Stimulated activated CD4-positive, alpha-beta T cell treated with anti-CD3 and anti-CD28 coated beads, TNF-alpha, amount 100 ng/mL, for 1 hour (primary cell): ENCODE results near the gene SBDS.
A peak's percentile ranks its signal among the peaks of the same experiment; 100 is the strongest.
"Not testable (repeated sequence)": the region's sequence is repeated elsewhere in the genome, so short reads cannot be mapped to it uniquely, and the experiment has no call there.

Experiments
- DNase-seq, 3 donors: peaks; one replicate each; pipeline ENCODE4 v3.0.0-alpha.2; 2020; ENCODE audit warnings: low read depth in 3 of 3, low spot score in 1 of 3

Gene SBDS

DNA sequence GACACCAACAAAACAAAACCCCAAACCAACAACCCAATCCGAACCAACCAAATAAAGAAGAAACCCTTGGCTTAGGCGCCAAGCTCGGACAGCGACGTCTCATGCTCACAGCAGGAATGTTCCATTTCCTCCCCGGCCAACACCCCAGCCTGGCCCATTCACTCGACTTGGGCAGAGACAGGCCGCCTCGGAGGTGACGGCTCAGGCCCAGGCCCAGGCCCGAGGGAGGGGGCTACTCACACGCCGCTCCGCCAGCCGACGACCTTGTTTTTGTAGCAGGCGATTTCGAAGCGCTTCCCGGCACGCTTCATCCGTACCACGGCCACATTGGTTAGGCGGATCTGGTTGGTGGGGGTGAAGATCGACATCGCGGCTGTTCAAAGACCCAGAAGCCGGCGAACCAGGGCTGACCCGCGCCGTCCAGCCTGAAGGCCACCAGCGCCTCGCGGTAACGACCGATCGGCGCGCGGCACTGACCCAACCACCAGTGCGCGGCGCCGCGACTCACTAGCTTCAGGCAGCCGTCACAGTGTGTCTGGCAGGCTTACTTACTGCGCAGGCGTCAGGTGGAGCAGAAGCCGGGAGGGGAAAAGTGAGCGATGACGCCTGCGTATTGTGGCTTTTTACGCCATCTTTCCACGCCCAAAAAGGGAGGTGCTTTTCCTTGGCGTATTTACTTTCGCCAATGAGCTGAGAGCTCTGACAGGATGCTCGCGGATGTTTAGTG, at the start of gene SBDS:
Gene SBDS, minus strand, starts transcription at position 537 of the 727 bp plus-strand sequence. Its CDS starts 169 bp downstream, at position 368.
- DNase-seq, result peak; percentile 71 to 87 (median 83)

DNA sequence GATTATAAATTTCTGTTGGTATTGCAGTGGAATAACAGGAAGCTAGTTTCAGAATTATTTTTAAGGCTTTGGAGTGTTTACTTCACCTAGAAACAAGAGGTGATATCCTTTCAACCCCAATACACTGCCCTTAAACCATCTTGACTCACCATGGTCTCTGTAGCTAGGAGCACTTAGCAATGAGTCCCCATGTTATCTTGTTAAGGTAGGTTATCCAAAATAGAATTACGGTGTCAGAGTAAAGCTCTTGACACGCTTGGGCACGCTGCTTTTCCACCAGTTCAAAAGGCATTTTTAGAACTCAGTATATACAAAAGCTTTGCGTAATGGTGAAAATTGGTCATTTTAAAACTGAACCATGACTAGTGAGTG, 48.2 kb upstream of the SBDS start:
- DNase-seq, result not testable (repeated sequence)

DNA sequence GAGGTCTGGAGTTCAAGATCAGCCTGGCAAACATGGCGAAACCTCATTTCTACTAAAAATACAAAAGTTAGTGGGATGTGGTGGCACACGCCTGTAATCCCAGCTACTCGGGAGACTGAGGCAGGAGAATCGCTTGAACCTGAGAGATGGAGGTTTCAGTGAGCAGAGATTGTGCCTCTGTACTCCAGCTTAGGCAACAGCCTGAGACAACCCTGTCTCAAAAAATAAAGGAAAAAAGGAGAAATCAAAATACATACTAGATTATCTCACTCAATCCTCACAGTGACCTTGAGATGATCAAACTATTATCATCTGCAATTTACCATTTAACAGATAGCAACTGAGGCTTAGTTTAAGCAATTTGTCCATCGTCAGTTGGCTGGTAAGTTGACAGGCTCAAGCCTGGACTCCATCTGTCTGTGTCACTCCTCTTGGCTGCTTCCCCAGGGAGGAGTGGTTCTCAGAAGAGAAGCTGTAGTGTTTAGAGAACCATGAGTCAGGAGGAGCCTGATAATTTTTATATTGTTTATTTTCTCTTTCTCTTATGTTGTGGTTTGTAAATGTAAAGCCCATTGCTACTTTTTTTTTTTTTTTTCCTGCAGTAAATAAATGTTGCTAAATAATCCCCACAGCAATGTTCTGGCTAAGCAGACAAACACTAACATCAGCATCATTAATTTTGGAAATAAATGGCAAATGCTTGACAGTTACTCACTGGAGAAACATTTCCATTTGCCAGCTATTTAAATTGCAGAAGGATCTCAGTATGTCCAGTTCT, 47.6 kb upstream of the SBDS start:
- not testable (repeated sequence) for DNase-seq

- not testable (repeated sequence) for DNase-seq
Measured at GRCh38 chr7:67040832-67041231, 45.4 kb upstream of the SBDS start.

GRCh38 chr7:67036432-67037395, 41.3 kb upstream of the SBDS start:
- not testable (repeated sequence) for DNase-seq

DNA sequence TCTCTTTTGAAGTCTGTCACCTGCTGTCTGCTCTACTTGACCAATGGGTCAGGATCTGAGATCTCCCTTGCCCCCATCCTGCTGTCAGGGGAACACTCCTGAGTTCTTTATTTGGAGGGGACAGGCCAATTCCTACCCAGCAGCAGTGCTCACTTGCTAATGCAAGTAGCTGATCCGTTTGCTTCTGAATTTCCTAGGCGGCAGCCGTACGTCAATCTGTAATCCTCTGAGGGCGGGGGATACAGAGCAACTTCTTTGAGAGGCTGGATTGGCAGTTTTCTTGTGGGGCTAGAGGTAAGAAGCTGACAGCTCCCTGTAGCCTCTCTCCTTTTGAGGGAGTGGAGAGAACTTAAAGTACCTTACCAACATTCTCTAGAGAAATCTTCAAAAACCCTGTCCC, 37.9 kb upstream of the SBDS start:
- no peak for DNase-seq

DNA sequence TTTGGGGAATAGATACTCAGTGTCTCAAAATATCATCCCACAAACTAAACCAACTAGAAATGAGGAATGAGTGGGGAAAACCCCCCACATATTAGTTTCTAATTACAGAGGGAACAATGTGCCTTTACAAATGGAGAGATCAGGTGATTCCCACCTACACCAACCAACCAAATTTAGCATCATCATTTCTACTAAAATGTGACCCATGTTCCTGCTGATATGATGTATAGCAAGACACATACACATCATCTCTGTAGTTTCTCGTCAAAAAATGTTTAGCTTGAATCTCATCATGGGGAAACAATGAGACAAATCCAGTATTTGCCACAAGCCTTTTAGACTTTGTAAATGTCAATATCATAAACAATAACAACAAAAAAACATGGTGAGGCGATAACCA, 36.3 kb upstream of the SBDS start:
- DNase-seq, result not testable (repeated sequence)

- not testable (repeated sequence) for DNase-seq
Measured at GRCh38 chr7:67025459-67025858, 30.1 kb upstream of the SBDS start.

- DNase-seq, result no peak
Measured at GRCh38 chr7:67022511-67022910, 27.1 kb upstream of the SBDS start.

GRCh38 chr7:67021260-67021659, 25.9 kb upstream of the SBDS start:
- DNase-seq, result no peak

DNA sequence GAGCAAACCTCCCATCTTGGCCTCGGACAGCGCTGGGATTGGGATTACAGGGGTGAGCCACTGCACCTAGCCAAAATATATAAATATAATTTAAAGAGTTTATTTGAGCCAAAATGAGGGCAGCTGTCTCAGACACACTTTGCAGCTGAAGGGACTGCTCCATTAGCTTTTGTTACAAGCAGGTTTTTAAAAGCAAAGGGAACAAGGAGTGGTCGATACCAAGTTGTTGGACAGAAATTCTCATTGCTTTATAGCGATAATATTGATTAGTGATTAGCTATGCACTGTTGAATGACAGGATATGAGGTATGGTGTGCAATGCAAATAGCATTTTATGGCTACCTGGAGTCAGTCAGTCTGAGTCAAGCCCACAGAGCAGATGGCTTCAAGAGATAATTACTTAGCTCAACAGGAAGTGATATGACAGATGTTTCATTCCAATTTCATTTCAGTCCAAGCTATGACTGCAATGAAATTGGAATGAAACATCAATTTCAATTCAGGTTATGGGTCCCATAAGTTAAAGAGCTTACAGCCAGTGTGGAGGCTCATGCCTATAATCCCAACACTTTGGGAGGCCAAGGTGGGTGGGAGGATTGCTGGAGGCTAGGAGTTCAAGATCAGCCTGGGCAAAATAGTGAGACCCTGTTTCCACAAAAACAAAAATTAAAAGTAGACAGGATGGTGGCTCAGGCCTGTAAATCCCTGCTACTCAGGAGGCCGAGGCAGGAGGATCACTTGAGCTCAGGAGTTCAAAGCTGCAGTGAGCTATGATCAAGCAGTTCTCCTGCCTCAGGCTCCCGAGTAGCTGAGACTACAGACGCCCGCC, 24.4 kb upstream of the SBDS start:
- no peak for DNase-seq

DNA sequence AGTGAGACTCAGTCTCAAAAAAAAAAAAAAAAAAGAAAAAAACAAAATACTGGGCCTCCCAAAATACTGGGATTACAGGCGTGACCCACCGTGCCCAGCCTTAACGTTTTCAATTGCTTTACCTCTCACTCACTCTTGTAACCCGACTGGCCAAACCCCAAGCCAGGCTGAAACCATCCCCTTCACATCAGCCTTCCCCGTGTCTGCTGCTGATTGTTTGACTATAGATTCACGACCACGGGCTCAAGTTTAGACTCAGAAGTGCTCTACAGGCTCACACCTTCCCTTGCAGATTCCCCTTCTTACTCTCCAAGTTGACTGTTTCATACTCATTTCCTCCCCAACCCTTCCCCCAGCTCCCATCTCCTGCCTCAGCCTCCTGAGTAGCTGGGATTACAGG, 23.6 kb upstream of the SBDS start:
- DNase-seq, result no peak

DNA sequence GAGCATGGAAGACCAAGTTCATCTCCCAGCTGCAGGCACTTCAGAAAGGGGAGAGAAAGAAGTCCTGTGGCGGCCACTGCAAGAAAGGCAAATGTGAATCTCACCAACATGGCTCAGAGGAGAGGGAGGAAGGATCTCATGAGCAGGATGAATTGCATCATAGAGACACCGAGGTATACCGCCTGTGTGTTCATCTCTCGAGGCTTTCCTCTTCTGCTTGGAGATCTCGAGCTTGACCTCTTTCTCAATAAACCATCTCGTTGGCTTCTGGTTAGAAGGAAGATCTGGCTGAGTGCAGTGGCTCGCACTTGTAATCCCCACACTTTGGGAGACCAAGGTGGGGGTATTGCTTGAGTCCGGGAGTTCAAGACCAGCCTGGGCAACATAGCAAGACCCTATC, 22.6 kb upstream of the SBDS start:
- not testable (repeated sequence) for DNase-seq

- DNase-seq, result not testable (repeated sequence)
Measured at GRCh38 chr7:67014076-67014622, 18.8 kb upstream of the SBDS start.

- not testable (repeated sequence) for DNase-seq
Measured at GRCh38 chr7:67009677-67010076, 14.3 kb upstream of the SBDS start.

DNA sequence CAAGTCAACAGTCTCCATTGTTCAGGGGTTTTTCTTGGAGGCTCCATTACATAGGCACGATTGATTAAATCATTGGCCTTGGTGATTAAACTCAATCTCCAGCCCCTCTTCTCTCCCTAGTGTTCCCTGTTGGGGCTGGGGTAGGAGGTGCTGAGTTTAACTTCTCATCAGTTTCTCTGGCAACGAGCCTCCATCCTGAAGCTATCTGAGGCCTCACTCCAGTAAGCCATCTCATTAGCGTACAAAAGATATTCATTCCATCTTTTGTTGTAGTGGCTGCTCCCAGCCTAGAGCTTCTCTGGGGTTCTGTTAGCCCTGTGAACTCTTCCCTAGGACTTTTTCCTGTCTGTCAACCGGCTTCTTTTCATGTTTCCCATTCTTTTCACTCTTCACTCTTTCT, 12.9 kb upstream of the SBDS start:
- no peak for DNase-seq

DNA sequence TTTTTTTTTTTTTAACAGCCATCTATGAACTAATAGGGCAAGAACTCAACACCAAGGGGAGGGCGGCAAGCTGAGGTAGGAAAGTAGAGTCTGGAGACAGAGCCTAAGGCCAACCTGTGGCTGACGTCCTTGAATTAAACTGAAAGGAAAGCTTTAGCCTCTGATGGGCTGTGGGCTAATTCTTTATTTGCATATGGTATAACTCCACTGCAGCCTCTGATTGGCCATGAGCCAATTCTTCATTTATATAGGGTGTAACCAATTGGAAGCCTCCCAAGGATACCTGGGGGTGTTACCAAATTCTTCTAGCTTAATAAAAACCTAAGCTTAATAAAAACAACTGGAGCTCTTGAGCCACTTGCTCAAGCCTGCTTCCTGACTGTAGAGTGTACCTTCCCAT, 11.6 kb upstream of the SBDS start:
- no peak for DNase-seq

DNA sequence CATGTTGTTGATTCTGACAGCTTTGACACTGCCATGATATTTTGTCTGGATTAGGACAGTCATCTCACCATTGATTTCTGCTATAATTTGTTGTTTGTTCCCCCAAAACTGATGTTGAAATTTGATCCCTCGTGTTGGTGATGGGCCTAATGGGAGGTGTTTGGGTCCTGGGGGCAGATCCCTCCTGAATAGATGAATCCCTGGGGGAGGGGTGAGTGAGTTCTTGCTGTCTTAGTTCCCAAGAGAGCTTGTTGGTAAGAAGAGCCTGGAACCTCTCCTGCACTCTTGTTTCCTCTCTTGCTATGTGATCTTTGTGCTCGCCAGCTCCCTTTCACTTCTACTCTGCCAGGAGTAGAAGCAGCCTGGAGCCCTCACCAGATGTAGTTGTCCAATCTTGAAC, 8.8 kb upstream of the SBDS start:
- not testable (repeated sequence) for DNase-seq

DNA sequence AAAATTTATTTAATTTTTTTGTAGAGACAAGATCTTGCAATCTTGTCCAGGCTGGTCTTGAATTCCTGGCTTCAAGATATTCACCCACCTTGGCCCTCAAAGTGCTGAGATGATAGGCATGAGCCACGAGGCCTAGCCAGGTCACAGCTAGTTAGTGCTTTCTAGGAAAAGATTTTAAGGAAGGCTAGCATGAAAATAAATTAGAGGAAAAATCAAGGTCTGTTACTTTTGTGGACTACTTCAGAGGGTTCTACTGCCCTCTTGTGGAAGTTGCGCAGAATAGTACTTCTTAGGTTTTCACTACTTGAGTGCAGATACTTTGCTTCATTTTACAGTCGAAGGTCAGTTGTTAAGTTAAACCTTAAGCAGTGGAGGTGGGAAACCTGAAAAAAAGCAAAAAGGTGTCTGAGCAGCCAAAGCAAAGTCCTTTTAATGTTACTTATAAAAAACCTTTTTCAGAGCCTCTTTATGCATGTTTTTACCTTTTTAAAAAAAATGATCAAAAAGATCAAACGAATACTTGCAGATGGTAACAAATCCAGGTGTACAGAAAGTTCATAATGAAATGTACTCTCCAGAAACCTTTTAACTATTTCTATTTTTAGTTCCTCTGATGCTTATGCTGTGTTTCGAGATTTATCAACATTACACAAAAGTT, 5.3 kb upstream of the SBDS start:
- not testable (repeated sequence) for DNase-seq
